Neural progenitor cell (in vitro differentiated cells): ENCODE data around the gene PLCH2. TPM values are rescaled to one million over a fixed set of nuclear protein-coding genes. Genes with fewer than 3 reads are reported as not detected.

Experiments used
- DNase-seq: peaks from one replicate; pipeline ENCODE4 v3.0.0-alpha.2; 2016; ENCODE audit warnings: low spot score
- H2AFZ ChIP-seq: fragments of 200-600 bp; sonication (generic); replicated peaks from 2 replicates; pipeline ENCODE4 v1.6.1; 2016; ENCODE audit warnings: antibody characterized with exemption
- H3F3A ChIP-seq: fragments of 200-600 bp; sonication (generic); 2 replicates; pipeline ENCODE4 v1.6.1; 2016; ENCODE audit warnings: antibody characterized with exemption, low read depth
- H3K27ac ChIP-seq: fragments of 200-600 bp; sonication (generic); 2 replicates; pipeline ENCODE4 v1.5.1; 2016; ENCODE audit warnings: mild to moderate bottlenecking
- H3K27me3 ChIP-seq: fragments of 200-600 bp; sonication (generic); 2 replicates; pipeline ENCODE4 v1.6.1; 2016; ENCODE audit warnings: mild to moderate bottlenecking, moderate library complexity
- H3K36me3 ChIP-seq: fragments of 200-600 bp; sonication (generic); 2 replicates; pipeline ENCODE4 v1.5.1; 2016
- H3K4me1 ChIP-seq: fragments of 200-600 bp; sonication (generic); 2 replicates; pipeline ENCODE4 v1.6.1; 2016; ENCODE audit warnings: mixed run types
- H3K4me2 ChIP-seq: fragments of 200-600 bp; sonication (generic); 2 replicates; pipeline ENCODE4 v1.6.1; 2016
- H3K4me3 ChIP-seq: fragments of 200-600 bp; sonication (generic); 2 replicates; pipeline ENCODE4 v1.5.1; 2016
- H3K79me2 ChIP-seq: fragments of 200-600 bp; sonication (generic); 2 replicates; pipeline ENCODE4 v1.6.1; 2016; ENCODE audit warnings: low read depth
- H3K9ac ChIP-seq: fragments of 200-600 bp; sonication (generic); 2 replicates; pipeline ENCODE4 v1.6.1; 2016
- H3K9me3 ChIP-seq: fragments of 200-600 bp; sonication (generic); 2 replicates; pipeline ENCODE4 v1.5.1; 2016; ENCODE audit warnings: low read depth
- H4K20me1 ChIP-seq: fragments of 200-600 bp; sonication (generic); 2 replicates; pipeline ENCODE4 v1.6.1; 2016; ENCODE audit warnings: low read depth
- H3K27ac Mint-ChIP-seq: 3 replicates; pipeline ENCODE4 v1.8.0; 2021; ENCODE audit warnings: mixed read lengths
- H3K27me3 Mint-ChIP-seq: 2 replicates; pipeline ENCODE4 v1.8.0; 2022; ENCODE audit warnings: low read depth, mild to moderate bottlenecking, inconsistent platforms, moderate library complexity, mixed read lengths; ENCODE audit not compliant: insufficient read depth
- H3K36me3 Mint-ChIP-seq: 3 replicates; pipeline ENCODE4 v1.8.0; 2021; ENCODE audit warnings: mixed read lengths
- H3K4me1 Mint-ChIP-seq: 3 replicates; pipeline ENCODE4 v1.8.0; 2021; ENCODE audit warnings: mixed read lengths
- H3K4me3 Mint-ChIP-seq: 3 replicates; pipeline ENCODE4 v1.8.0; 2021; ENCODE audit warnings: mild to moderate bottlenecking, moderate library complexity, mixed read lengths
- H3K9me3 Mint-ChIP-seq: 3 replicates; pipeline ENCODE4 v1.8.0; 2020; ENCODE audit warnings: mixed read lengths
- EZH2 ChIP-seq: fragments of 200-600 bp; sonication (generic); IDR thresholded peaks from 2 replicates; pipeline ENCODE4 v1.6.1; 2017; ENCODE audit warnings: antibody characterized with exemption, mild to moderate bottlenecking, moderate library complexity
- EZH2phosphoT487 ChIP-seq: fragments of 200-600 bp; sonication (generic); IDR thresholded peaks from 2 replicates; pipeline ENCODE4 v1.6.1; 2017; ENCODE audit warnings: antibody characterized with exemption
- total RNA-seq: library from RNA; depleted of rRNA; stranded (reverse); fragments of >200 nt; gene quantifications from 2 replicates; pipeline ENCODE4 v1.2.3, GENCODE V29; 2015; ENCODE audit warnings: low replicate concordance
- TF ChIP-seq, protein P1 (sequence below): fragments of 200-600 bp; sonication (generic); IDR thresholded peaks from 2 replicates; pipeline ENCODE4 v1.5.1; 2017; ENCODE audit warnings: antibody characterized with exemption, mild to moderate bottlenecking

The PLCH2 gene
- total RNA-seq, 1 donor from 2014 or later: 0.54 TPM

DNA sequence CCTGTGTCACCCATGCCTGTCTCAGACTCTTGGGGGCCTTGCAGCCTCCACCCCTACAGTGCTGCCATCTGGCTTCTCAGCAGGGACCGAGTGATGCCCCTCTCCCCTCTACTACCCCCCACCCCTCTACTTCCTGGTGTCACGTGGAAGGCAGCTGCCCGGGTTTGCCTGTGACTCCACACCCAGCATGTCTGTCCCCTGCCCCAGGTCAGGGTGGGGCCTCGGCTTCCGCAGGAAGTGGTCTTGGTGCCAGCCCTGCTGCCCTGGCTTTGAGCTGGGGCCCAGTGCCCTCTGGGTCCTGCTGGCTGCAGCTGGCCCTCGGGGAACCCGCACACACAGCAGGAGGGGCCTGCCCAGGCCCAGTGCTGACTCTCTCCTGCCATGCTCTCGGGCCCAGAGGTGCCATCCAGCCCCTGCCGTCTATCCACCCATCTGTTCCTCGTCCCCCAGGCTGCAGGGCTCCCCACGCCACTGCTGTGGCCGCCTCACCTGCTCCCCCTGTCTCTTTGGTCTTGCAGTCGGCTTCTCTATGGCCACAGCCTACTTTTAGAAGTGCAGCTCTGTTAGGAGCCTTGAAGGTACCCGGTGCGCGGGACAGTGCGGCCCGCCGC is 24.0 kb downstream of the PLCH2 start:
- H3K36me3 ChIP-seq: no peaks in the 10 kb centered on the region
- H3K4me1 Mint-ChIP-seq: peaks cover 3% of the 10 kb centered on the region
- DNase-seq: no peak

DNA sequence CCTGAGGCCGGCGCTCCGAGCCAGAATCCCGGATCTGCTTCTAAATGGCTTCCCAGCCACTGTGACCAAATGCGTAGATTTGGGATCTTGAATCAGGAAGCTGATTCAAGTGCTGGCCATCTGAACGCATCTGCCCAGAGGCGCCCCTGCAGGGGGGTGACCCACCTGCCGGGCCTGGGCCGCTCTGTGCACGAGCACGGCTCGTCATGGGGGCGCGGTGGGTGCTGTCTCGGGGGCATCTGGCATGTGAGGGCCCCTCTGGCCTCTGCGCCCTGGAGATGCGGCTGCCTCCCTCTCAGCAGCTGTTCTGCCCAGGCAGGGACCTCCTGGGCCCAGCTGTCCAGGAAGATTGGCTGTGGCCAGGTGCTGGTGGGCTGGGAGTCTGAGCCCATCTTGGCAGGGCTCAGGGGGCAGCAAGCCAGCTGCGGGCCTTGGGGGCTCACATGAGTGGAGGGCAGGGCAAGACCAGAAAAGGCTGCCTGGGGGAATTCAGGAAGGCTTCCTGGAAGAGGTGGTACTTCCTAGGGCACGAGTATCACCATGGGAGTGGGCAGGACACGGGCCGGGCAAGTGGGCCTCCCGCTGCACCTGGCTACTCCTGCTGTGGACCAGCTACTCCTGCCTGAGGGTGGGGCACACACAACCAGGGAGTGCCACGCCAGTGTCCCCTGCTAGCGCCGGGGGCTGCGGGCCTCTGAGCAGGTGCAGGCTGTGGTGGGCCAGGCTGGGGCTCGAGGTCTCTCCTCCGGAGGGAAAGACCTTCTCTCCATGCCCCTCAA is 25.1 kb downstream of the PLCH2 start:
- no peaks in the 10 kb centered on the region for H3K27me3 Mint-ChIP-seq
- H3K36me3 ChIP-seq: no peaks in the 10 kb centered on the region

More for the DNA sequence above, 24.0 kb downstream of the PLCH2 start:
- Histone ChIP-seq H3K9ac (no peak overlapping the region), H4K20me1 (peaks cover 8% of the 10 kb centered on the region), H3K79me2 (no peaks in the 10 kb centered on the region), H3K4me3 (no peak overlapping the region), H3F3A (no peaks in the 10 kb centered on the region), H3K27me3 (no peaks in the 10 kb centered on the region), H3K27ac (no peak overlapping the region), H3K4me1 (no peaks in the 10 kb centered on the region), H3K4me2 (no peak overlapping the region), H2AFZ (no peak overlapping the region), H3K9me3 (no peaks in the 10 kb centered on the region)
- H3K27ac Mint-ChIP-seq: no peak overlapping the region
- TF ChIP-seq, protein P1, sequence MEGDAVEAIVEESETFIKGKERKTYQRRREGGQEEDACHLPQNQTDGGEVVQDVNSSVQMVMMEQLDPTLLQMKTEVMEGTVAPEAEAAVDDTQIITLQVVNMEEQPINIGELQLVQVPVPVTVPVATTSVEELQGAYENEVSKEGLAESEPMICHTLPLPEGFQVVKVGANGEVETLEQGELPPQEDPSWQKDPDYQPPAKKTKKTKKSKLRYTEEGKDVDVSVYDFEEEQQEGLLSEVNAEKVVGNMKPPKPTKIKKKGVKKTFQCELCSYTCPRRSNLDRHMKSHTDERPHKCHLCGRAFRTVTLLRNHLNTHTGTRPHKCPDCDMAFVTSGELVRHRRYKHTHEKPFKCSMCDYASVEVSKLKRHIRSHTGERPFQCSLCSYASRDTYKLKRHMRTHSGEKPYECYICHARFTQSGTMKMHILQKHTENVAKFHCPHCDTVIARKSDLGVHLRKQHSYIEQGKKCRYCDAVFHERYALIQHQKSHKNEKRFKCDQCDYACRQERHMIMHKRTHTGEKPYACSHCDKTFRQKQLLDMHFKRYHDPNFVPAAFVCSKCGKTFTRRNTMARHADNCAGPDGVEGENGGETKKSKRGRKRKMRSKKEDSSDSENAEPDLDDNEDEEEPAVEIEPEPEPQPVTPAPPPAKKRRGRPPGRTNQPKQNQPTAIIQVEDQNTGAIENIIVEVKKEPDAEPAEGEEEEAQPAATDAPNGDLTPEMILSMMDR: no peak
- TF ChIP-seq EZH2 (no peak), EZH2phosphoT487 (no peak)
- H3K9me3 Mint-ChIP-seq: no peaks in the 10 kb centered on the region
- no peaks in the 10 kb centered on the region for H3K36me3 Mint-ChIP-seq
- H3K27me3 Mint-ChIP-seq: no peaks in the 10 kb centered on the region
- H3K4me3 Mint-ChIP-seq: no peak overlapping the region

DNA sequence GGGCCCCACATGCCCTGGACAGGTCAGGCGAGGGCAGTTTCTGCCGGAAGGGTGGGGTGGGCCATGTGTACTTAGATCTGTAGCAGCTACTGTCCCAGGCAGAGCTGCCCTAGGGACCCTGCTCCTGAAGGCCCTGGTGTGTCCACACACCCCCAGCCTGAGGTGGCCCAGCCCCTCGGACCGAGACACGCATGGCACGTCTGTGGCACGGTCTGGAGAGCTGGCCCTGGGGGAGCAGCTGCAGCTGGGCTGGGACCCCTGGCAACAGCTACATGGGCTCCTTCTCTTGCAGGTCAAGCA is 25.7 kb downstream of the PLCH2 start:
- no peaks in the 10 kb centered on the region for H3K79me2 ChIP-seq
- H3F3A ChIP-seq: no peaks in the 10 kb centered on the region
- H2AFZ ChIP-seq: no peak overlapping the region
- TF ChIP-seq EZH2phosphoT487 (no peak), EZH2 (no peak)
- TF ChIP-seq, protein P1: no peak
- peaks cover 2% of the 10 kb centered on the region for H3K27me3 Mint-ChIP-seq
- H3K27me3 ChIP-seq: no peaks in the 10 kb centered on the region
- H3K4me3 ChIP-seq: no peak overlapping the region
- peaks cover 25% of the 10 kb centered on the region for H4K20me1 ChIP-seq
- no peak overlapping the region for H3K4me2 ChIP-seq
- no peak overlapping the region for H3K4me3 Mint-ChIP-seq
- H3K9me3 ChIP-seq: no peaks in the 10 kb centered on the region
- H3K27ac Mint-ChIP-seq: no peak overlapping the region
- H3K27ac ChIP-seq: no peak overlapping the region
- H3K36me3 ChIP-seq: no peaks in the 10 kb centered on the region
- no peak for DNase-seq
- H3K36me3 Mint-ChIP-seq: no peaks in the 10 kb centered on the region
- no peaks in the 10 kb centered on the region for H3K9me3 Mint-ChIP-seq
- H3K9ac ChIP-seq: no peak overlapping the region
- H3K4me1 Mint-ChIP-seq: peaks cover 3% of the 10 kb centered on the region
- no peaks in the 10 kb centered on the region for H3K4me1 ChIP-seq

More for the DNA sequence above, 25.1 kb downstream of the PLCH2 start:
- peaks cover 19% of the 10 kb centered on the region for H4K20me1 ChIP-seq
- DNase-seq: no peak
- no peaks in the 10 kb centered on the region for H3K79me2 ChIP-seq
- no peaks in the 10 kb centered on the region for H3K4me1 ChIP-seq
- no peaks in the 10 kb centered on the region for H3K9me3 ChIP-seq
- no peak overlapping the region for H3K4me3 Mint-ChIP-seq
- no peaks in the 10 kb centered on the region for H3K9me3 Mint-ChIP-seq
- H3K4me3 ChIP-seq: no peak overlapping the region
- no peaks in the 10 kb centered on the region for H3K27me3 ChIP-seq
- H3K27ac ChIP-seq: no peak overlapping the region
- H2AFZ ChIP-seq: no peak overlapping the region
- no peaks in the 10 kb centered on the region for H3F3A ChIP-seq
- peaks cover 3% of the 10 kb centered on the region for H3K4me1 Mint-ChIP-seq
- H3K36me3 Mint-ChIP-seq: no peaks in the 10 kb centered on the region
- no peak overlapping the region for H3K27ac Mint-ChIP-seq
- no peak overlapping the region for H3K9ac ChIP-seq
- no peak overlapping the region for H3K4me2 ChIP-seq
- TF ChIP-seq EZH2phosphoT487 (no peak), EZH2 (no peak)
- TF ChIP-seq, protein P1: no peak
